ENCODE data around the gene RNF34. TPM values are rescaled to one million over a fixed set of nuclear protein-coding genes. Genes with fewer than 3 reads are reported as not detected.
"Not testable (repeated sequence)": the region's sequence is repeated elsewhere in the genome, so short reads cannot be mapped to it uniquely, and the experiment has no call there.

RNF34 gene
- total and polyA plus RNA-seq, 3 donors from 2014 or later: 59.2 to 96.6 (median 84.5) TPM

- Histone ChIP-seq H3K27me3 (no peaks in the 10 kb centered on the region), H3K4me1 (no peaks in the 10 kb centered on the region), H3K4me3 (no peak overlapping the region), H3K36me3 (ENCODE audit: low read depth, missing control alignments) (no peaks in the 10 kb centered on the region), H3K27ac (no peak overlapping the region), H3K9me3 (no peaks in the 10 kb centered on the region)
- DNase-seq: no peak
- WGBS, 2 donors: 58 to 61% methylated on average over 4 of the region's 4 CpGs
- TF ChIP-seq POLR2A (IDR thresholded peaks at IDR 0.05): no peak
- intact Hi-C loops (cut with DNase I; ENCODE audit: low total_unique reads): no loop called here
These were observed 33.9 kb upstream of the RNF34 start for GRCh38 chr12:121366063-121366459.

- intact Hi-C loops (cut with DNase I; ENCODE audit: low total_unique reads): no loop called here
- H3K36me3 ChIP-seq (ENCODE audit: low read depth, missing control alignments): no peaks in the 10 kb centered on the region
- DNase-seq: no peak
- H3K9me3 ChIP-seq: no peaks in the 10 kb centered on the region
- H3K4me3 ChIP-seq: no peak overlapping the region
- TF ChIP-seq CTCF (IDR thresholded peaks at IDR 0.05) (no peak), POLR2A (IDR thresholded peaks at IDR 0.05) (no peak)
- WGBS, 2 donors: 80 to 81% methylated on average over 6 of the region's 6 CpGs
- H3K27ac ChIP-seq: no peak overlapping the region
- H3K4me1 ChIP-seq: no peaks in the 10 kb centered on the region
- H3K27me3 ChIP-seq: no peaks in the 10 kb centered on the region
These were observed 28.5 kb upstream of the RNF34 start for GRCh38 chr12:121371404-121371803.

GRCh38 chr12:121373755-121374154, 26.2 kb upstream of the RNF34 start:
- no peak overlapping the region for H3K27ac ChIP-seq
- 83 to 92% methylated on average over 6 of the region's 6 CpGs for WGBS, 2 donors
- TF ChIP-seq CTCF (IDR thresholded peaks at IDR 0.05): no peak
- TF ChIP-seq POLR2A (IDR thresholded peaks at IDR 0.05): no peak
- intact Hi-C loops (cut with DNase I; ENCODE audit: low total_unique reads): no loop called here
- H3K27me3 ChIP-seq: no peaks in the 10 kb centered on the region
- H3K9me3 ChIP-seq: no peaks in the 10 kb centered on the region
- H3K36me3 ChIP-seq (ENCODE audit: low read depth, missing control alignments): no peaks in the 10 kb centered on the region
- no peak for DNase-seq
- no peaks in the 10 kb centered on the region for H3K4me1 ChIP-seq
- no peak overlapping the region for H3K4me3 ChIP-seq

- intact Hi-C loops (cut with DNase I; ENCODE audit: low total_unique reads): not testable (repeated sequence)
These were observed 25.6 kb upstream of the RNF34 start for GRCh38 chr12:121374336-121374735.

GRCh38 chr12:121374945-121375584, 24.9 kb upstream of the RNF34 start:
- 62 to 68% methylated on average over 13 to 14 of the region's 14 CpGs for WGBS, 2 donors
- H3K36me3 ChIP-seq (ENCODE audit: low read depth, missing control alignments); H3K9me3 ChIP-seq; H3K4me1 ChIP-seq; intact Hi-C loops (cut with DNase I; ENCODE audit: low total_unique reads); H3K27me3 ChIP-seq; H3K27ac ChIP-seq: not testable (repeated sequence)
- DNase-seq: peak; percentile 62
- H3K4me3 ChIP-seq: peak overlapping the region; percentile 29 to 37
- peak; percentile 15 for TF ChIP-seq POLR2A (IDR thresholded peaks at IDR 0.05)

More at GRCh38 chr12:121374336-121374735, 25.6 kb upstream of the RNF34 start:
- H3K9me3 ChIP-seq; H3K4me3 ChIP-seq; DNase-seq; H3K36me3 ChIP-seq (ENCODE audit: low read depth, missing control alignments); H3K27ac ChIP-seq; H3K4me1 ChIP-seq; H3K27me3 ChIP-seq: not testable (repeated sequence)
- WGBS, 2 donors: 90% methylated on average over 2 to 21 of the region's 23 CpGs

- H3K27me3 ChIP-seq: no peaks in the 10 kb centered on the region
- no peaks in the 10 kb centered on the region for H3K9me3 ChIP-seq
- intact Hi-C loops (cut with DNase I; ENCODE audit: low total_unique reads): no loop called here
- no peak for TF ChIP-seq POLR2A (IDR thresholded peaks at IDR 0.05)
- TF ChIP-seq CTCF (IDR thresholded peaks at IDR 0.05): no peak
- no peak for DNase-seq
- WGBS, 2 donors: 66 to 73% methylated on average over 8 of the region's 8 CpGs
- no peak overlapping the region for H3K27ac ChIP-seq
- H3K4me1 ChIP-seq: no peaks in the 10 kb centered on the region
- H3K4me3 ChIP-seq: no peak overlapping the region
- H3K36me3 ChIP-seq (ENCODE audit: low read depth, missing control alignments): no peaks in the 10 kb centered on the region
These were observed 22.9 kb upstream of the RNF34 start for GRCh38 chr12:121376754-121377697.
